UCSD-AML1 (cell line): ENCODE data around the gene IRF2BP2.

ENCODE experiments used
- DNase-seq: peaks from one replicate; lab custom pipeline; 2025; ENCODE audit not compliant: unreplicated experiment; lab: John Stamatoyannopoulos, UW

The IRF2BP2 gene

DNA sequence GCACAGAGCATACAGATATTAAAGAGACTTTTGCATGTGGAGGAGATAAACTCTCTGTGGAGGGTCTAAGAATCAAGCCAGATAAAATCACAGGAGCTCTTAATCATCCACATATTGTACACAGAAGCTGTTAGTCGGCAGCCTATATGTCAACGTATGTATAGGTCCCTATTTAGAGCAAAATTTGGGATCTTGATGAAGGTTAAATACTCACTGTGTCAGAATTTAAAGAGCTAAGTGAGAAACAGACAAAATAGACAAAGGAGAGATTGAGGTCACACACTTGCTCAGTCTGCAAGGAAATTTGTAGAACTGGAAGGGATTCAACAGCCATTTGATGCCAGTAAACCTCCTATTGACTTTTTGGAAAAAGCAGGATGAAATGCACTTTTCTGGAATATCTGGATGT lies 4.1 kb upstream of the IRF2BP2 start:
- DNase-seq: no peak

DNA sequence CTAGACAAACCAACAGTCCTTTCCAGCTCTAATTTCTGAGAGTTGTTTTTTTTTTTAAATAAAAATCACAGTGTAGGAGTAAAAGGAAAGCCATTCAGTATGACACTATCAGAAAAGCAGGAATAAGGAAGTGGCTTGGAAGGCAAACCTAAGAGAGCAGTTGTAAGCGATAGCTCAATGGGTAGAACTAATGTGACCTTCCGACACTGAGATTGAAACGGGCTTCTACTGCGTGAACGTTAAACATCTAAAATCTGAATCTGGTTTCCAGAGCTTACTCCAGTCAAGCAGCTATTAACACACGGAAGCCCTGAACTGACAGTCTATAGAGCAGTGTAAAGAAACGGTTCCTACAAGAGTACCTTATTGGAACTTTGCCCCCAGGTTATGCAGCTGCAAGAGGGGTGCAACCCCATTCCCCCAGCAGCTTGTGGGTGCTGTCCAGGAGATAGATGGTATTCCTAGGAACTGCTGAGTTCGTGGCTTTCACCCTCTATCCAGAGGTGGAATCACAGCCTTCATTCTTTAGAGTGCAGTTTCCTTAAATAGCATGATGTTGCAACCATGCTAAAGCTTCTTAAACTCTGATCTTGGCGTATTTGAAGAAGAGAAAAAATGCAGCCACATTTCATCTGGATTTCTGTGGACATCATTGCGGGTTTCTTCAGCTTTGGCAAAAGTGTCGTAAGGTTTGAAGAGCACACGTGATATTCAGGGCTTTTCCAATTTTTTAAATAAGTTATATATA lies 3.3 kb upstream of the IRF2BP2 start:
- no peak for DNase-seq

DNA sequence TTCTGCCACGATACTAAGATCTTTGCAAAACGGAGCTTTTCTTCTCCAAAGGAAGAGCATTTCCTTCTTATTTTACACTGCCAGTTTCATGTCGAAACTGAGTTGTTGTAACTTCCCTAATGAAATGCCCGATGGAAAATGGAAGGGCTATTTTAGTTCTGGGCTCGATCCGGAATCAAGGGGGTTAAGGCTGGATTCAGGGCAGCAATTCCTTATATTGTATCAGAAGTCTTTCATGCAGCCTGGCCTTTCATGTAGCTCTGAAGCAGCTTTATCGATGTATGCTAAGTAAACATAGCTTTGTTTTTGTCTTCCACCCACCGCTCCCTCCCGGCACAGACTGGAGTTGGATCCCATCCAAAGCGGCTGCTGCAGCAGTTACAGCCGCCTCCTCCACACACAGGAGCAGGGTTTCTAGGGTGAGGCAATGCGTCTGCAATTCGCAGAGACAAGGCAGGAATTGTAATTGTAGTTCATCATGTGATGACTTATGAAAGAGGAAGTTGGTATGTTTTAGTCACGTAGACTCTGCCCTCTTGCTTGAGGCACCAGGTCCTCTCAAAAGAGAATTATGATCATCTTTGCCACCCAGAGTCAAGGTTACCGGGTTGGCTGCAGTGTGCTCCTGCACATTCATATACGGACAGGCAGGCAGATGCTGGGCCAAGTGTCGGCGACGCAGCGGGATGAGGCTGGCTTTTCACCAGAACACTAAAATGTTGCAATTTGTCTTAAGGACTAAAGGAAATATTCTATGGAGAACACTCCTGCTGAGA lies 2.6 kb upstream of the IRF2BP2 start:
- peak; percentile 86 for DNase-seq

DNA sequence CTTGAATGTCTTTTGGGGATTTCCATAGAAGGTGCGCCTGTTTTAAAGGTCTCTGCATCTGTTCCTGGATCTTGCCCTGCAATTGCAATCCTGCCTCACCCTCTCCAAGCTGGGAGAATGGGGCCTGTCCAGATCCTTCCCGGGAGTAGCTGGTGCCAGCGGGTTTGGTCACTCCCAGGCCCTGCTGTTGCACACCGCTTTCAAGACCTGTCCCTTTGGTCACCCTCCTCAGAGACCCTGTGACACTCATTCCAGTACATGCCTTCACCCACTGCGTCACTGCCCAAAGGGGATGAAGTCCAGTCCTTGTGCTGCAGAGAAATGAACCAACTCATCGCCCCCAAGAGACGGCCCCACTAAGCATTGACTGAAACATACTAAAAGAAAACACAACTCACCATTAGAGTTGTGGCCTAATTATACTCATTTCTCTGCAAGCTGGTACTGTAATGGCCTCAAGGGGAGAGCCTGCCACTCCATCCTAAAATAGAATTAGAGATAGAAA lies 1.9 kb upstream of the IRF2BP2 start:
- no peak for DNase-seq

DNA sequence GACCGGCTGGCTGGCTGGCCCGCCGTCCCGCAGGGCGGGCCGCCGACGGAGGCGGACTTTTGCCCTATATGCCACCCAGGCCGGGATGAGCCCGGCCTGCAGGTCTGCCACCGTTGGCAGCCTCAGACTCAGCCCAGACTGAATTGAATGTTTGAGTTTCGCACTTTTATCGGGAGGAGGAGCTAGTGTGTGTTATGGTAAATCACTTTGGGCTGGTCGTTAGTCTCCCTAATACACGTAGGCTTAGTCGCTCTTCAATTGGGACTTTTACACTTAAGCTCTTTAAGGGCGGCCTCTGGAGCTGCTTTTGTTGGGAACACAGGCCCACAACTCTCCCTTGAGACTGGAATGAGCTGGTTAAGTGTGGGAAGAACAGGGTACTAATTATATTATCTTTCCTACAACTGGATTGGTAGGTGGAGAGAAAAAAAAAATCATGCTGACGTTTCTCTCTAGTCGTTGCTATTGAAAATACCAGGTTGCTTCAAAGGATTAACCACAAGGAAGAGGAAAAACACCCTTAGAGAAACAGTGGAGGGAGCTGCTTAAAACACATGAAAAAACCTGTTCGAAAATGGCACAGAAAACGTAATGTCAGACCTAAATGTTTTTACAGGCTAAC lies 1.4 kb upstream of the IRF2BP2 start:
- no peak for DNase-seq

DNA sequence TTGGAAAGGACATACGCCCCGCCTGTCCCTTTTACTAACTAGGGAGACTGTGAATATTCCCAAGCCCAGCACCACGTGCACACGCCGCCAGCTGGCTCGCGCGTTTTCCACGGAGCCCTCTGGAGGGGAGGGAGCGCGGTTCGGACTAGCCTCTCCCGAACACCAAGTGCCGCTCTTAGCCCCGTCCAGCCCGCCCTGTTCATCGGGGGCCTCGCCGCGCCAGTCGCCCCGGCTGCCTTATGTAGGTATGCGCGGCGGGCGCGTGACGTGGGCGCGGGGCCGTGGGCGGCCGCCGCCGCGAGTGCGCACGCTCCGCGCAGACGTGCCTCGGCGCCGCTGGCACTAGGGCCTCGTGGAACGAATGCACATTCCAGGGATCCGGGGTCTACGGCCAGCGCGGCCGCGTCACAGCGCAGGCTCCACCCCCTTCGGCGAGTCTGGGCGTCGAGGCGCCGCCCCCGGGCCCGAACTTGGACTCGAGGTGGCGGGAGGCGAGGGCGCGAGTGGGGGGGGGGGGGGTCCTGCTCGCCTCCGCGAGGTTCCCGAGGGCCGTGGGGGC lies 767 bp upstream of the IRF2BP2 start:
- DNase-seq: peak; percentile 96

DNA sequence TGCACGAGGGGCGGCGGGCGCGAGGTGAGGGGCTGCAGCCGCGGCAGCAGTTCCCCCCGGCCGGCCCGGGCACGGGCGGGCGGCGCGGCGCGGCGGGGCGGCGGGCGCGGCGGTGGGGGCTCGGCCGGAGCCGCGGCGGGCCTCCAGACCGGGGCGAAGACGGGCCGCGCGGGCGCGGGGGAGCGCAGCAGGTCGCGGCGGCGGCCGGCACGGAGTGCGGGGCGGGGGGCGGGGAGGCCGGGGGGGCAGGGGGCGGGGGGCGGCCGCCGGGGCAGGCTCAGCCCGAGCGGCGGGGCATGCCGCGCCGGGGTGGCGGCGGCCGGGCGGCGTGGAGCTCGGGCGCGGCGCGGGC lies 311 bp downstream of the IRF2BP2 start:
- no peak for DNase-seq

DNA sequence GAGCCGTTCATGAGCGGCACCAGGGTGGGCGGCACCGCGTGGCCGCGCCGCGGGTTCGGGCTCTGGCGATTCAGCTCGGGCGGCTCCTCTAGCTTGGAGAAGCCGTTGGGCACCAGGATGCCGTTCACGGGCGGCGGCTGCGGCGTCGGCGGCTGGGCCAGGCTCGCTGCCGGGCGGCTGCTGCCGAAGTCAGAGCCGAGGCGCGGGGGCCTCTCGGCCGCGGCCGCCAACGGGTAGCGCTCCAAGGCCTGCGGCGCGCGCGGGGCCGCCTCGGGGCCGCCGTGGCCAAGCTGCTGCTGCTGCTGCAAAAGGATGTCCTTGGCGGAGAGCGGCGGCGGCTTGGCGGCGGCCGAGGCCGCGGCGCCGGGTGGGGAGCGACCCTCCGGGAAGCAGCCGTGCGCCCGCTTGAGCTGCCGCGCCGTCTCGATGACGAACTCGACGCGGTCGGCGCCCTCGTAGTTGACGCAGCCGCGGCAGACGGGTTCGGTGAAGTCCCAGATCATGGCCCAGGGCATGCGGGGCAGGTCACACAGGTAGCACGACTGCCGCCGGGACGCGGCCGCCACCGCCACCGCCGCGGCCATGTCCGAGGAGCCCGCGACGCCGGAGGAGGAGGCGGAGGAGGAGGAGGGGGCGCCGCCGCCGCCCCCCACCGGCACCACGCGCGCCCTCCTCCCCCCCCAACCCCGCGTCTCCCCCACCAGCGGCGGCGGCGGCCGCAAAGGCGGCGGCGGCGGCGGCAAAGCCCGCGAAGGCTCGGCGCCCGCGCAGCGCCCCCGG lies 877 bp downstream of the IRF2BP2 start:
- peak; percentile 42 for DNase-seq

DNA sequence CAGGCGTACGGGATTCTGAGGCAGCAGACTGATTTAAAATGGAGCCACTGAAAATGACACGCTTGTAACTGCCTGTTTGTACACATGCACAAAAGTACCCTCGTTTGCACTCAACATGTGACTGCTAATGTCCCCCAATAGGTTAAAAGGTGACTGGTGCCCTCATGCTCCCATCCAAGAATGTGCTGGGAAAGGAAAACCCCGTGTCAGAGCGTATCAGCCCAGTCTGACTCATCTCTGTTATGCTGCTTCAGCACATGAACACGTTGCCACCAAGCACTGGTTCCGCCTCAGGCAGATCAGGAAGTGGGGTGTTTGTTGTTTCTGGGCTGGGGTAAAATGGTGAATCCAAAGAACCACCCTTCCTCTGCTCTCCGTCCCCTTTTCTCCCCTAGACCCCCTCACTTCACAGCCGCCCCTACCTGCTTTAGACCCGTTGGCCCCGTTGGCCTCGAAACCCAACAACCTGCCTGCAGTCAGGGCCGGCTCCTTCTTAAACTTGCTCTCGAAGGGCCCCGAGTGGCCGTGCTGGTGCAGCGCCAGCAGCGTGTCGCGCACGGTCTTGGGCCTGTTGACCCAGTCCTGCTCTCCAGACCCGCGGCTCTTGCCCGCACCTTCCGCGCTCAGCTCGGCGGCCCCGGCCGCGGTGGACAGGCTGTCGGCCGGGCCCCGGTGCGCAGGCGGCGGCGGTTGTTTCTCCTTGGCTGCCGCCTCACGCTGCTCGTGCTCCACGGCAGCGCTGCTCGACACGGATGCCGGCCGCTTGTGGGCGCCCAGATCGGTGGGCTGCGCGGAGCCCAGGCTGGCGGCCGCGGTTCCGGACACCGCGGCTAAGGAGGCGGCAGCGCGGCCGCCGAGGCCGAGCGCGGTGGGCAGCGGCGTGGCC lies 1.7 kb downstream of the IRF2BP2 start:
- peak; percentile 72 for DNase-seq

DNA sequence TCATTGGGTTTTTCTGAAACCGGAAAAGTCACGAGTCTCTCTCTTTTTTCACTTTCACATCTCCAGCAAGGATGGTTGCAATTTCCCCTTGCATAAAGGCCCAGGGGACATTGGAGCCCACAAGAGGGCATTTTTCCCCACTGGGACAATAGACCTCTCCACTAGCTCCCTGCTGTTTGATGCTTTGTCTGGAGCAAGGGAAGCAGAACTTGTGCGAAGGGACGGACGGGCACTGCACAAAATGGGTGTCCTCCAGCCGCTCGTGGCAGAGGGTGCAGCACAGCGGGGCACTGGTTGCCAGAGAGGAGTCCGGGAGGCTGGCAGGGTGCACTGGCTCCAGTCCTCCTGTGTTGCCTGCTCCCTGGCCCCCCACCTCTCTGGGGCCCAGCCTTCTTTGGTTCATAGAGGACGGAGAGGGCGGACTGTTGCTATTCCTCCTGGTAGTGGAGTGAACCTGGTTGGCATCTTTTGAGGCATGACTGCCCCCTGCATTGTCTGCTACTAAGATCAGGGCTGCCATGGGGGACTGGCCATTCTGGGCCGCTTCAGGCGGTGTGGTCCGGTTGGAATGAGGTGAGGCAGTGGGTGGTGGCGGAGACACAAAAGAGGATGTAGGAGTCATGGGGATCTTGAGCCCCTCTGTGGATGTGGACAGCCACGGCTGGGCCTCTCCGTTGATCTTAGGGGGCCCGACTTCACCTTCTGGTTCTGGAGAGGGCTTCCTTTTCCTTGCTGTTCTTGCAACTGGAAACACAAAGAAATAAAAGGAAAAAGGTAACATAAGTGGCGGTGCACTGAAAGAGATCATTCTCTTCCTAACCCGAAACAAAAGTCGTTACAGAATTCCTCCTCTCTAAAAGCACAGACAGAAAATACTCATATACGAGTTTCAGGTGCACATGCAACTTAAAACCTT lies 2.6 kb downstream of the IRF2BP2 start:
- DNase-seq: peak; percentile 66

DNA sequence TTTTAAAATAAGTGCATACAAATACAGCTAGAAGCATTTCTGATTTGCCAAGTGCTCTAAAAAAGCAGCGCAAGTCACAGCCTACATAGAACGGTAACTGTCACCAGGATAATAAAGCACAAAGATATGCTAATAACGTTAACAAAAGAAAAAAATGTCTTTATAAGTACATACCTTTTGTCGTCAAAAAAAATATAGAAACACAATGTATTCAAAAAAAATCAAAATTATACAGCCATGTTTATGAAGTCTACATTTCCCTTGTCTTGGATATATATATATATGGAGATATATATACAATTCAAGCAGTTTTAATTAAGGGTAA lies 3.2 kb downstream of the IRF2BP2 start:
- no peak for DNase-seq

DNA sequence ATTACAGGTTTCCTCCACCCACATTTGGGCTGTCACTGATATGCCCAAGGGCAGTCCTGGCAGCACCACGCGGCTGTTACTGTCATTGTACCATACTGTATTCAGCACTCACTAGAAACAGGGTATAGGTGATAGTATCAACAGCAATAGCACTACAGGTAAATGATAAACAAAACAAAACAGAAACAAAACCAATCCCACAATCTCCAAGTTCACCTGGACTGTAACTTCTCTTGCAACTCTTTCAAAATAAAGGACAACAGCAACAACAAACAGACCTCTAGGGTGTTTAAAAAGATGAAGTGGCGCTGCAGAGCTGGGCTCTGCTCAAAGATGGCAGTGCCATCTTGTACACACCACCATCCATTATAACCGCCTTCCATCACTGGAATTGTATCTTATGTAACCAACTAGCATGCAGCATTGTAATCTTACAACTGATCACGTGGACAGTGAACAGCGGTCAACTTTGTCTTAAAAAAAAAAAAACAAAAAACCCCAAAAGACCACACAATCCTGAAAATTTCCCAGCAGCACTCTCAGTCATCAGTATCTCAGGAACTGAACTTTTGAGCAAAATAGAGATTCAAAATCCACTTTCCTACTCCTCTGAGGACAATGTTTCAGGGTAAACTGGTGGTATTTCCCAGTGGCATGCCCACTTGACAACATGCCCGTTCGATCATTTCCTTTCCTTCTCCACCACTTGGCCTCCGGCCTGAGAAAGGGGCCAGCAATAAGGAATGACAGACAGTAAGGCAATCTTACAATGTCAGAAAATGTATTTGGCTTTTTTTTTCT lies 3.8 kb downstream of the IRF2BP2 start:
- DNase-seq: no peak

DNA sequence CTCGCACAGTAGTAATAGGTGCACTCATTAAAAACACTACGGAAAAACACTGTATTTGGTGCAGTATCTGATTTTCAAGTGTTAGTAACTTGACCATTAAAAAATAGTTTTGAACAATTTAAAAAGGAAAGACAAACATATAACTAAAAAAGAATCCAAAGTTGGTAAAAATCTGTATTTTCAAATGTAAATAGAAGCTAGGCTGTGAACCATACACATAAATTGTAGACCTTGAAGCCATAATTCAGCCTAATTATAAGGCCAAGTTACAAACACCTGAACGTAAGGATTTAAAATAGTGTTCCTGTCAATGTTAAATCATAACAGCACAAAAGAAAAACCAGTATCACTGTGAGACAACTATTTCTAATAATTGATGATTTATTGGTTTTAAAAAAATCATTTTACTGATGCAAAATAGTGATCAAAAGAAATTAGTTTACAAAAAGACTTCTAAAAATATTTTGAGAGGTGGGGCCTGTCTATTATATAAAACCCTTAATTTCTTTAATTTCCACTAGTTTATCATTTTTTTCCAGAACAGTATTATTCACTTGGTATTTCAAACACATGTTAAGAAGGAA lies 4.5 kb downstream of the IRF2BP2 start:
- DNase-seq: no peak

DNA sequence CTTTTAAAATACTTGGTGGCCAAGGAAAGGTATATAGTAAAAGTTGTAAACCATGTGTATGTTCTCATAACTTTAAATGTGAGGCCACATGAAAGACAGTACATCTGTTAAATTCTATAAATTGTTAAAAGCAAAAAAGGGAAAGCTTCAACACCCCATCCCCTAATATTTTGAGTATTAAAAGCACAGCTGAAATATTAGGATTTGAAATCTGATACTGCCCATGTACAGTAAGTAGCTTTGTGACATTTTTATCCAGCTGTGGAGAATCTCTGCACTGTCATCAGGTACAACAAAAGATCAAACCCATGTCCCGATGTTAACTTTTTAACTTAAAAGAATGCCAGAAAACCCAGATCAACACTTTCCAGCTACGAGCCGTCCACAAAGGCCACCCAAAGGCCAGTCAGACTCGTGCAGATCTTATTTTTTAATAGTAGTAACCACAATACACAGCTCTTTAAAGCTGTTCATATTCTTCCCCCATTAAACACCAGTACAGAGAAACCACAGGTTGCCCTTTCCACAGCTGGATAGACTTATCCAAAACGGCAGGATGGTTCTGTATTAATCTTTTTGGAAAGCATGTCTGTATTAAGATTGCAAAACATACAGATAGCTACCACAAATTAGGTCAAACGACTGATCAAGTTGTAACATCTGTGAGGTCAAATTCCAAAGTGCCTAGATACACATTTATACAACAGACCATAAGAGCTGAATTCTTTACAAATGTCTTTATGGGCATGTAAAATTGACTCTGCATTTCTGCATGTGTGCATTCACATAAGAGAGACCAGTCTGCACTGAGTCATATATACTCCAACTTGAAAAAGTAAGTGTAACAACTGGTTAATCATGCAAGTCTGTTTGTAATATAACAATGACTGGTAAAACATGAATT lies 5.2 kb downstream of the IRF2BP2 start:
- DNase-seq: no peak

DNA sequence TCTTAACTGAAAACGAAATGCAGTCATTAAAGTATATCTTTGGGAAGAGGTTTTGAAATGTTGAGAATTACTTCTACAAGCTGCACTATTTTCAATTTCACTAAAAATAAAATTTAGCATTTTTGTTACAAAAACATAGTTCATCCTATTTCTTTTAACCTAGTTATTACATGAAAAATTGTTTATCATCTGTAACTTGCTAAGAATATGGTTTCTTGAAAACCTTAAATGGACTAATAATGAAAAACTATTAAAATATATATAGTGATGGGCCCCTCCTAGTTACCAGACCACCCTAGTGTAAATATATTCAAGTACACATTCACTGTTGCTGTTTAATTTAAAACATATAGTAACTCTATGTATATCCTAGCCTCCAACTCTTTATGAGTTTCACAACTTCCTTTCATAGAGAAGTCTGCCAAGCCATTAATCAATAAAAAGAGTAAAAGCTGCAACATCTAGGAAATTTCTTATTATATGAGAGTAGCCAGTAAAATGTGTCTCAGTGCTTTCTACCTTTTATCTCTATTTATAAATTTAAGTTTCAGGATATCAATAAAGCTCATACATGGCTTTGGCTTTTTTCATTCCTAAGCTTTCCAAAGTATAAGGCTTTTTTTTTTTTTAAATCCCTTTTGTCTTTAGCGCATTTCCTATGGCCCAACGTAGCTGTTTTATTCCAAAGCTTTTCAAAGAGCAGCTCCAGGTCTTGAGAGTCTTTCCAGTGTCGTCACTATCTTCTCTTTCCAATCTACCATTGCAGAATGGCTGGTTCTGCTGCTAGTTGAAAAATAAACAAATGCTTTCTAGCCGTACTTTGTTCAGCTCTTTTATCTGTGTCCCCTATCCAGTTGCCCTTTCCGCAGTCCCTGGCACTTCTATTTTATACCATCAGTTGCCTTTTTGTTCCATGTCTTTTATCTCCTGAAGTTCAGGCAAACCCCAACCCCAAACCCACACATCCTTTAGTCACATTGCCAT lies 6.5 kb downstream of the IRF2BP2 start:
- DNase-seq: no peak
